ENCODE data around the gene CTSA.

DNA sequence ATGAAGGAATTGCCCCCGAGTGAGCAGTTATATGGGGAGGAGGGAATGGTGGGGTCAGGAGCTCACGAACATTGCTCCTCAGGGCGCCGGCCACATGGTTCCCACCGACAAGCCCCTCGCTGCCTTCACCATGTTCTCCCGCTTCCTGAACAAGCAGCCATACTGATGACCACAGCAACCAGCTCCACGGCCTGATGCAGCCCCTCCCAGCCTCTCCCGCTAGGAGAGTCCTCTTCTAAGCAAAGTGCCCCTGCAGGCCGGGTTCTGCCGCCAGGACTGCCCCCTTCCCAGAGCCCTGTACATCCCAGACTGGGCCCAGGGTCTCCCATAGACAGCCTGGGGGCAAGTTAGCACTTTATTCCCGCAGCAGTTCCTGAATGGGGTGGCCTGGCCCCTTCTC, 7.2 kb downstream of the CTSA start:
- TF ChIP-seq, protein P1, sequence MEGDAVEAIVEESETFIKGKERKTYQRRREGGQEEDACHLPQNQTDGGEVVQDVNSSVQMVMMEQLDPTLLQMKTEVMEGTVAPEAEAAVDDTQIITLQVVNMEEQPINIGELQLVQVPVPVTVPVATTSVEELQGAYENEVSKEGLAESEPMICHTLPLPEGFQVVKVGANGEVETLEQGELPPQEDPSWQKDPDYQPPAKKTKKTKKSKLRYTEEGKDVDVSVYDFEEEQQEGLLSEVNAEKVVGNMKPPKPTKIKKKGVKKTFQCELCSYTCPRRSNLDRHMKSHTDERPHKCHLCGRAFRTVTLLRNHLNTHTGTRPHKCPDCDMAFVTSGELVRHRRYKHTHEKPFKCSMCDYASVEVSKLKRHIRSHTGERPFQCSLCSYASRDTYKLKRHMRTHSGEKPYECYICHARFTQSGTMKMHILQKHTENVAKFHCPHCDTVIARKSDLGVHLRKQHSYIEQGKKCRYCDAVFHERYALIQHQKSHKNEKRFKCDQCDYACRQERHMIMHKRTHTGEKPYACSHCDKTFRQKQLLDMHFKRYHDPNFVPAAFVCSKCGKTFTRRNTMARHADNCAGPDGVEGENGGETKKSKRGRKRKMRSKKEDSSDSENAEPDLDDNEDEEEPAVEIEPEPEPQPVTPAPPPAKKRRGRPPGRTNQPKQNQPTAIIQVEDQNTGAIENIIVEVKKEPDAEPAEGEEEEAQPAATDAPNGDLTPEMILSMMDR (IDR thresholded peaks at IDR 0.05 in 8 of 11, conservative IDR thresholded peaks at IDR 0.05 in 3 of 11) = no peak
- TF ChIP-seq POLR2A (IDR thresholded peaks at IDR 0.05) (no peak), POLR2AphosphoS5 (IDR thresholded peaks at IDR 0.05) (no peak)
